ENCODE measurements around the gene CCDC78. TPM values are rescaled to one million over a fixed set of nuclear protein-coding genes. Genes with fewer than 3 reads are reported as not detected.

The CCDC78 gene
- total RNA-seq, 1 experiment from 2014 or later, result 10.0 TPM

DNA sequence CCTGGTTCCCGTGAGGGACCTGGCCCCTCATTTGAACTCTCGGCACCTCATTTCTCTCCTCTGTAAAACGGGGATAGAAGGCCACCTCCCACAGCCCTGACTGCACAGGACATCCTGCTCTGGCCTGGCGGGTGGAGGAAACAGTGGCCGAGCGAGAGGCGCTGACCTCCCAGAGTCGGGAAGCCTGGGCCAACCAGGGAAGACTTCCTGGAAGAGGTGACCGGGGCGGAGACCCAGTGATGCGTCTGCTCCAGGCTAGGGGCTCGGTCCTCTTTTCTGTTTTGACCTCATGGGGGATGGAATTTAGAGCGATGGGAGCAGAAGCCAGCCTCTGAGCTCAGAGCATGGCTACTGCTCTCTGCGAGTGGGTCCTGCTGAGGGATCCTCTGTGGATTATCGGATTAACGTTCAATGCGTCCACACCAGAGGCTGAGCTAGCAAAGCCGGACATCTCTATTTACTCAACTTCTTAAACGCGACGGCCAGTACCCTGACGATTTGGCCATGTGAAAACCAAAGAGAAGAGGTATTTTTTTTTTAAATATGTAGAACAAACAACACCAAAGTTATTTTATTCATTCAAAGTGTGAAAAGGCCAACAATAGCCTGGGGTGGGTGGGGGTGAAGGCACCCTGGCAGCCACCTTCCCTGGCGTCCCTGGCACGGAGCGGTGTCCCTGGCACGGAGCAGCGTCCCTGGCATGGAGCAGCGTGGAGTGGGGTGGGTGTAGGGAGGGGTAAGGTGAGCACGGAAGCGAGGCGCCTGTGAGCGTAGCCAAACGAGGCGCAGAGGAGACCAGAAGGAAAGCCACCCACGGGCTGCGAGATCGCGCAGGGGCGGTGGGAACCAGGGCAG, 25.1 kb upstream of the CCDC78 start:
- no peak overlapping the region for H3K4me3 Mint-ChIP-seq (ENCODE audit: low read depth, unreplicated experiment)
- TF ChIP-seq, protein P1, sequence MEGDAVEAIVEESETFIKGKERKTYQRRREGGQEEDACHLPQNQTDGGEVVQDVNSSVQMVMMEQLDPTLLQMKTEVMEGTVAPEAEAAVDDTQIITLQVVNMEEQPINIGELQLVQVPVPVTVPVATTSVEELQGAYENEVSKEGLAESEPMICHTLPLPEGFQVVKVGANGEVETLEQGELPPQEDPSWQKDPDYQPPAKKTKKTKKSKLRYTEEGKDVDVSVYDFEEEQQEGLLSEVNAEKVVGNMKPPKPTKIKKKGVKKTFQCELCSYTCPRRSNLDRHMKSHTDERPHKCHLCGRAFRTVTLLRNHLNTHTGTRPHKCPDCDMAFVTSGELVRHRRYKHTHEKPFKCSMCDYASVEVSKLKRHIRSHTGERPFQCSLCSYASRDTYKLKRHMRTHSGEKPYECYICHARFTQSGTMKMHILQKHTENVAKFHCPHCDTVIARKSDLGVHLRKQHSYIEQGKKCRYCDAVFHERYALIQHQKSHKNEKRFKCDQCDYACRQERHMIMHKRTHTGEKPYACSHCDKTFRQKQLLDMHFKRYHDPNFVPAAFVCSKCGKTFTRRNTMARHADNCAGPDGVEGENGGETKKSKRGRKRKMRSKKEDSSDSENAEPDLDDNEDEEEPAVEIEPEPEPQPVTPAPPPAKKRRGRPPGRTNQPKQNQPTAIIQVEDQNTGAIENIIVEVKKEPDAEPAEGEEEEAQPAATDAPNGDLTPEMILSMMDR (IDR thresholded peaks at IDR 0.05; ENCODE audit: unreplicated experiment), result no peak
- peaks cover 74% of the 10 kb centered on the region for H3K27me3 Mint-ChIP-seq (ENCODE audit: unreplicated experiment)
- CTCF ChIA-PET, result interaction anchor here (0.8 to 1.3 kb wide), 4 partner anchors 10 to 33 kb away, joined by 3 to 4 read pairs (median 4); partner anchors contain the start of gene CIAO3
- intact Hi-C loops (cut with micrococcal nuclease; ENCODE audit: unreplicated experiment), result no loop called here
- DNase-seq, result no peak
- H3K9me3 Mint-ChIP-seq (ENCODE audit: low read depth, unreplicated experiment), result no peaks in the 10 kb centered on the region
- BruUV-seq (replicated peaks), result no TSS peak
- peaks cover 12% of the 10 kb centered on the region for H3K36me3 Mint-ChIP-seq (ENCODE audit: insufficient read depth, unreplicated experiment)
- peaks cover 12% of the 10 kb centered on the region for H3K4me1 Mint-ChIP-seq (ENCODE audit: low read depth, unreplicated experiment)
- H3K27ac Mint-ChIP-seq (ENCODE audit: unreplicated experiment), result no peak overlapping the region

DNA sequence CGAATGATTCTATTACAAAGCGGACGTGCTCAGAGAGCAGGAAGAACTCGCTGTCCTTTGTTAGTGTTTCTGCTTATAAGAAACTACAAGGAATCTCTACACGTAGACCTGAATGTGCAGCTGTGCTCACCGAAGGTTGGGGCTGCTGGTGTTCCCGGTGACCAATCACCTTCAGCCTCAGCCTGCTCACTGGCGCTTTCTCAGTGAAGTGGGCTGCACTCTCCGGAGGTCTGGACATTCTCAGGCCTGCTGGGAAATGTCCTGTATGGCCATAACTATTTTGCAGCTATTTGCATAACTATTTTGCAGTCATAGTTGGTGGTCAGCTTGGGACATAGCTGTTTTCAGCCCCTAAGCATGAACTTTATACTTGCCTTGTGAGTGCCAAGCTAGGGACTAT, 24.2 kb upstream of the CCDC78 start:
- no TSS peak for BruUV-seq (replicated peaks)
- H3K27ac Mint-ChIP-seq (ENCODE audit: unreplicated experiment), result no peak overlapping the region
- CTCF ChIA-PET, result interaction anchor here (1.3 kb wide), 2 partner anchors 11 to 34 kb away, joined by 3 to 4 read pairs; no protein-coding TSS in a partner anchor

DNA sequence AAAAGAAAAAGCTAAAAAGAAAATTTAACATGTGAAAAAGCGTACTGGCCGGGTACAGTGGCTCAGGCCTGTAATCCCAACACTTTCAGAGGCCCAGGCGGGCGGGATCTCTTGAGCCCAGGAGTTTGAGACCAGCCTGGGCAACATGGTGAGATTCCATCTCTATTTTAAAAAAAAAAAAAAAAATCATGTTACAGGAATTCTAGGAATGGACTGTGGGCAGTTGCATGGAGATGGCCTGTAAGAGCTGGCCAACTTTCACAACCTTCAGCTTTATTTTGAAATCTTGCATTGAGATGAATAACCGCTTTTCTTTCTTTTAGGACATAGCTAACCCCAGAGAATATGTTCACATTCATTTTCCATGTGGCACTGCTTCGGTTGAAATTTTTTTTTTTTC, 22.8 kb upstream of the CCDC78 start:
- peaks cover 50% of the 10 kb centered on the region for H3K27me3 Mint-ChIP-seq (ENCODE audit: unreplicated experiment)
- BruUV-seq (replicated peaks), result no TSS peak
- H3K27ac Mint-ChIP-seq (ENCODE audit: unreplicated experiment), result no peak overlapping the region
- H3K9me3 Mint-ChIP-seq (ENCODE audit: low read depth, unreplicated experiment), result no peaks in the 10 kb centered on the region
- CTCF ChIA-PET, result interaction anchor here (0.6 to 0.9 kb wide), 3 partner anchors 12 to 156 kb away, joined by 3 read pairs; partner anchors contain the start of gene MSLN
- H3K36me3 Mint-ChIP-seq (ENCODE audit: insufficient read depth, unreplicated experiment), result peaks cover 12% of the 10 kb centered on the region
- no peak for DNase-seq
- no peak overlapping the region for H3K4me3 Mint-ChIP-seq (ENCODE audit: low read depth, unreplicated experiment)
- TF ChIP-seq, protein P1 (IDR thresholded peaks at IDR 0.05; ENCODE audit: unreplicated experiment), result no peak
- H3K4me1 Mint-ChIP-seq (ENCODE audit: low read depth, unreplicated experiment), result peaks cover 12% of the 10 kb centered on the region
- intact Hi-C loops (cut with micrococcal nuclease; ENCODE audit: unreplicated experiment), result no loop called here

More for the DNA sequence above, 24.2 kb upstream of the CCDC78 start:
- H3K9me3 Mint-ChIP-seq (ENCODE audit: low read depth, unreplicated experiment), result no peaks in the 10 kb centered on the region
- peaks cover 65% of the 10 kb centered on the region for H3K27me3 Mint-ChIP-seq (ENCODE audit: unreplicated experiment)
- intact Hi-C loops (cut with micrococcal nuclease; ENCODE audit: unreplicated experiment), result no loop called here
- no peak overlapping the region for H3K4me3 Mint-ChIP-seq (ENCODE audit: low read depth, unreplicated experiment)
- peaks cover 12% of the 10 kb centered on the region for H3K4me1 Mint-ChIP-seq (ENCODE audit: low read depth, unreplicated experiment)
- TF ChIP-seq, protein P1 (IDR thresholded peaks at IDR 0.05; ENCODE audit: unreplicated experiment), result no peak
- H3K36me3 Mint-ChIP-seq (ENCODE audit: insufficient read depth, unreplicated experiment), result peaks cover 12% of the 10 kb centered on the region
- no peak for DNase-seq

DNA sequence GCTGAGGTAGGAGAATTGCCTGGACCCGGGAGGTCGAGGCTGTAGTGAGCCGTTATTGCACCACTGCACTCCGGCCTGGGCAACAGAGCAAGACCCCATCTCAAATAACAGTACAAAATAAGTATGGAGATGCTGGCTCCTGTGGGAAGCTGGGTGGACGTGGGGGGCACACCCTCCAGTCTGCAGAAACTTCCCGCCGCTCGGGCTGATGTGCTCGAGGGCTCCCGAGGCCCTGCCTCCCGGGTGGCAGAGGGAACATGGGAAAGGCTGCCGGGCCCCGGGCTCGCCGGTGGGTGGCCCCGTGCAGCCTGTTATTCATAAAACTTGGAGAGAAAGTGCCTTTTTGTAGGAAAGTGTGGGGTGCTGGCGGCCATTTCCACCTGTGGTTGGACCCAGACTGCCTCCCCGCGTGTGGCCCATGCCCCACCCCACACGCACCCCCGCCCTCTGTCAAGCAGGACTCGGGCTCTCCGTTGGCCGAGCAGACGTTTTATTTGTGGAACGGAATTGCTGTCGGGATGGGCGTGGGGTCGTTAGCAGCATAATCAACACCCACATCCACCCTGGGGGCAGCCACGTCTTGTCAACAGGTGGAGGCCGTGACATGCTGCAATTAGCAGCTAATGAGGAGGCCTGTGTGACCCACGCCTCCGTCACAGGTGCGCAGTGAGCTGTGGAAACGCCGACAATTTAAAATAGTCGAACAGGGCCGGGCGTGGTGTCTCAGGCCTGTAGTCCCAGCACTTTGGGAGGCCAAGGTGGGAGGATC, 21.9 kb upstream of the CCDC78 start:
- Mint-ChIP-seq H3K27ac (ENCODE audit: unreplicated experiment) (no peak overlapping the region), H3K4me1 (ENCODE audit: low read depth, unreplicated experiment) (peaks cover 12% of the 10 kb centered on the region), H3K27me3 (ENCODE audit: unreplicated experiment) (peaks cover 45% of the 10 kb centered on the region), H3K4me3 (ENCODE audit: low read depth, unreplicated experiment) (no peak overlapping the region), H3K36me3 (ENCODE audit: insufficient read depth, unreplicated experiment) (peaks cover 12% of the 10 kb centered on the region), H3K9me3 (ENCODE audit: low read depth, unreplicated experiment) (no peaks in the 10 kb centered on the region)
- TF ChIP-seq, protein P1 (IDR thresholded peaks at IDR 0.05; ENCODE audit: unreplicated experiment), result no peak
- no peak for DNase-seq
- CTCF ChIA-PET, result interaction anchor here (0.6 to 0.9 kb wide), 2 partner anchors 13 to 297 kb away, joined by 3 to 5 read pairs; partner anchors contain the start of gene MSLN
- intact Hi-C loops (cut with micrococcal nuclease; ENCODE audit: unreplicated experiment), result no loop called here
- BruUV-seq (replicated peaks), result no TSS peak

Measured in Calu3 (cell line).